ENCODE results near the gene CDK5R1.

GRCh38 chr17:32486111-32486700, 587 bp upstream of the CDK5R1 start:
- TF ChIP-seq, protein P1, sequence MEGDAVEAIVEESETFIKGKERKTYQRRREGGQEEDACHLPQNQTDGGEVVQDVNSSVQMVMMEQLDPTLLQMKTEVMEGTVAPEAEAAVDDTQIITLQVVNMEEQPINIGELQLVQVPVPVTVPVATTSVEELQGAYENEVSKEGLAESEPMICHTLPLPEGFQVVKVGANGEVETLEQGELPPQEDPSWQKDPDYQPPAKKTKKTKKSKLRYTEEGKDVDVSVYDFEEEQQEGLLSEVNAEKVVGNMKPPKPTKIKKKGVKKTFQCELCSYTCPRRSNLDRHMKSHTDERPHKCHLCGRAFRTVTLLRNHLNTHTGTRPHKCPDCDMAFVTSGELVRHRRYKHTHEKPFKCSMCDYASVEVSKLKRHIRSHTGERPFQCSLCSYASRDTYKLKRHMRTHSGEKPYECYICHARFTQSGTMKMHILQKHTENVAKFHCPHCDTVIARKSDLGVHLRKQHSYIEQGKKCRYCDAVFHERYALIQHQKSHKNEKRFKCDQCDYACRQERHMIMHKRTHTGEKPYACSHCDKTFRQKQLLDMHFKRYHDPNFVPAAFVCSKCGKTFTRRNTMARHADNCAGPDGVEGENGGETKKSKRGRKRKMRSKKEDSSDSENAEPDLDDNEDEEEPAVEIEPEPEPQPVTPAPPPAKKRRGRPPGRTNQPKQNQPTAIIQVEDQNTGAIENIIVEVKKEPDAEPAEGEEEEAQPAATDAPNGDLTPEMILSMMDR (IDR thresholded peaks at IDR 0.05), result no peak
- TF ChIP-seq EP300 (IDR thresholded peaks at IDR 0.05), result no peak
- peak in 1 of 3 donors; percentile 36 for TF ChIP-seq POLR2AphosphoS5 (IDR thresholded peaks at IDR 0.05)
- no peak for TF ChIP-seq POLR2A (IDR thresholded peaks at IDR 0.05)

Data from stomach (tissue), 4 donors.